Astrocyte (in vitro differentiated cells and primary cell): ENCODE measurements around the gene DYRK4. TPM values are rescaled to one million over a fixed set of nuclear protein-coding genes. Genes with fewer than 3 reads are reported as not detected.

ENCODE experiments used
- DNase-seq: peaks from one replicate; pipeline ENCODE4 v3.0.0-alpha.2; 2010; ENCODE audit warnings: low read depth
- FAIRE-seq: peaks from 2 replicates; lab custom pipeline; 2011; peaks lifted over from hg19 to GRCh38; lab: Jason Lieb, UNC
- H2AFZ ChIP-seq: 2 replicates; pipeline ENCODE4 v1.6.0; 2012; ENCODE audit warnings: low read depth, low read length, inconsistent platforms
- H3K27ac ChIP-seq: 2 replicates; pipeline ENCODE4 v1.5.1; 2011; ENCODE audit warnings: low read depth, low read length, inconsistent platforms
- H3K27me3 ChIP-seq: 2 replicates; pipeline ENCODE4 v1.6.0; 2011; ENCODE audit warnings: low read length, inconsistent platforms; ENCODE audit not compliant: insufficient read depth
- H3K36me3 ChIP-seq: 2 replicates; pipeline ENCODE4 v1.5.1; 2011; ENCODE audit warnings: low read length, inconsistent platforms; ENCODE audit not compliant: insufficient read depth
- H3K4me1 ChIP-seq: 2 replicates; pipeline ENCODE4 v1.5.1; 2011; ENCODE audit warnings: low read length, inconsistent platforms; ENCODE audit not compliant: insufficient read depth
- H3K4me2 ChIP-seq: 2 replicates; pipeline ENCODE4 v1.6.0; 2012; ENCODE audit warnings: low read length, inconsistent platforms
- H3K4me3 ChIP-seq: 2 replicates; pipeline ENCODE4 v1.5.1; 2011; ENCODE audit warnings: low read depth, mild to moderate bottlenecking, low read length, inconsistent platforms; ENCODE audit not compliant: insufficient read depth
- H3K79me2 ChIP-seq: 2 replicates; pipeline ENCODE4 v1.6.0; 2012; ENCODE audit warnings: mild to moderate bottlenecking, low read length, inconsistent platforms; ENCODE audit not compliant: insufficient read depth
- H3K9ac ChIP-seq: 2 replicates; pipeline ENCODE4 v1.6.0; 2012; ENCODE audit warnings: mild to moderate bottlenecking, low read length, inconsistent platforms
- H3K9me3 ChIP-seq: 2 replicates; pipeline ENCODE4 v1.5.1; 2012; ENCODE audit warnings: low read depth, mild to moderate bottlenecking, low read length, inconsistent platforms; ENCODE audit not compliant: insufficient read depth
- H4K20me1 ChIP-seq: 2 replicates; pipeline ENCODE4 v1.6.0; 2012; ENCODE audit warnings: low read length, inconsistent platforms; ENCODE audit not compliant: insufficient read depth
- H3K27ac Mint-ChIP-seq: one replicate; pipeline ENCODE4 v1.8.0; 2021; ENCODE audit warnings: mild to moderate bottlenecking, mixed read lengths; ENCODE audit not compliant: unreplicated experiment
- H3K27me3 Mint-ChIP-seq: one replicate; pipeline ENCODE4 v1.8.0; 2021; ENCODE audit warnings: low read depth, mixed read lengths; ENCODE audit not compliant: unreplicated experiment
- H3K36me3 Mint-ChIP-seq: one replicate; pipeline ENCODE4 v1.8.0; 2021; ENCODE audit warnings: low read depth, mixed read lengths; ENCODE audit not compliant: unreplicated experiment
- H3K4me1 Mint-ChIP-seq: one replicate; pipeline ENCODE4 v1.8.0; 2021; ENCODE audit warnings: low read depth, mixed read lengths; ENCODE audit not compliant: unreplicated experiment
- H3K4me3 Mint-ChIP-seq: one replicate; pipeline ENCODE4 v1.8.0; 2021; ENCODE audit warnings: mild to moderate bottlenecking, moderate library complexity, mixed read lengths; ENCODE audit not compliant: unreplicated experiment
- H3K9me3 Mint-ChIP-seq: one replicate; pipeline ENCODE4 v1.8.0; 2021; ENCODE audit warnings: mild to moderate bottlenecking, mixed read lengths; ENCODE audit not compliant: unreplicated experiment
- EZH2 ChIP-seq: IDR thresholded peaks from 2 replicates; pipeline ENCODE4 v1.6.1; 2012; ENCODE audit warnings: mild to moderate bottlenecking, low read length, inconsistent platforms; ENCODE audit not compliant: insufficient read depth
- total RNA-seq: library from RNA; stranded (reverse); gene quantifications from 2 replicates; pipeline ENCODE4 v1.2.1, GENCODE V29; 2021
- TF ChIP-seq, protein P1 (sequence below): IDR thresholded peaks from 2 replicates; pipeline ENCODE4 v1.5.1; 2011; ENCODE audit warnings: low read depth, mild to moderate bottlenecking, inconsistent platforms, low read length, moderate library complexity; ENCODE audit not compliant: insufficient read depth

DYRK4 gene
- total RNA-seq, 1 donor from 2014 or later = 33.9 TPM

DNA sequence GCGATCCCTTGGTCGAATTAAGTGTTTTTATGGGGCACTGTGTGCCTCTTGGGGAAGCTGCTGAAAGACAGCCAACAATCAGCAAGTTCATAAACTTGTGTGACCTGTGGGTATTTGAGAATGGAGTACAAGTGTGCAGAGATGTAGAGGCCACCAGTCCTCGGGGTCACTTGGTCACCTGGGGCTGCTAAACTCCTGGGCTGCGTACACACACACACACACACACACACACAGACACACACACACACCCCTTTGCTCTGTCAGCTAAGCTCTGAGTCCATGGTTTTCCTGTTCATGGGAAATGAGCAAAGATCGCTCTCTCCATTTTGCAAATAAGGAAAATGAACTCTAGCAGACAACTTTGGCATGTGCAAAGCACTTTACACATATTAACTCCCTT, 24.5 kb downstream of the DYRK4 start:
- TF ChIP-seq, protein P1, sequence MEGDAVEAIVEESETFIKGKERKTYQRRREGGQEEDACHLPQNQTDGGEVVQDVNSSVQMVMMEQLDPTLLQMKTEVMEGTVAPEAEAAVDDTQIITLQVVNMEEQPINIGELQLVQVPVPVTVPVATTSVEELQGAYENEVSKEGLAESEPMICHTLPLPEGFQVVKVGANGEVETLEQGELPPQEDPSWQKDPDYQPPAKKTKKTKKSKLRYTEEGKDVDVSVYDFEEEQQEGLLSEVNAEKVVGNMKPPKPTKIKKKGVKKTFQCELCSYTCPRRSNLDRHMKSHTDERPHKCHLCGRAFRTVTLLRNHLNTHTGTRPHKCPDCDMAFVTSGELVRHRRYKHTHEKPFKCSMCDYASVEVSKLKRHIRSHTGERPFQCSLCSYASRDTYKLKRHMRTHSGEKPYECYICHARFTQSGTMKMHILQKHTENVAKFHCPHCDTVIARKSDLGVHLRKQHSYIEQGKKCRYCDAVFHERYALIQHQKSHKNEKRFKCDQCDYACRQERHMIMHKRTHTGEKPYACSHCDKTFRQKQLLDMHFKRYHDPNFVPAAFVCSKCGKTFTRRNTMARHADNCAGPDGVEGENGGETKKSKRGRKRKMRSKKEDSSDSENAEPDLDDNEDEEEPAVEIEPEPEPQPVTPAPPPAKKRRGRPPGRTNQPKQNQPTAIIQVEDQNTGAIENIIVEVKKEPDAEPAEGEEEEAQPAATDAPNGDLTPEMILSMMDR = no peak
- TF ChIP-seq EZH2 = no peak
- Histone ChIP-seq H3K4me2 (no peak overlapping the region), H2AFZ (no peak overlapping the region), H3K79me2 (no peaks in the 10 kb centered on the region), H4K20me1 (no peaks in the 10 kb centered on the region), H3K4me3 (no peak overlapping the region), H3K27ac (no peak overlapping the region), H3K36me3 (no peaks in the 10 kb centered on the region), H3K4me1 (no peaks in the 10 kb centered on the region), H3K9ac (no peak overlapping the region), H3K27me3 (no peaks in the 10 kb centered on the region), H3K9me3 (no peaks in the 10 kb centered on the region)
- Mint-ChIP-seq H3K27ac (no peak overlapping the region), H3K27me3 (peaks cover 21% of the 10 kb centered on the region), H3K4me3 (no peak overlapping the region), H3K36me3 (no peaks in the 10 kb centered on the region), H3K4me1 (no peaks in the 10 kb centered on the region), H3K9me3 (peaks cover 3% of the 10 kb centered on the region)
- DNase-seq (no peak), FAIRE-seq (no peak)

DNA sequence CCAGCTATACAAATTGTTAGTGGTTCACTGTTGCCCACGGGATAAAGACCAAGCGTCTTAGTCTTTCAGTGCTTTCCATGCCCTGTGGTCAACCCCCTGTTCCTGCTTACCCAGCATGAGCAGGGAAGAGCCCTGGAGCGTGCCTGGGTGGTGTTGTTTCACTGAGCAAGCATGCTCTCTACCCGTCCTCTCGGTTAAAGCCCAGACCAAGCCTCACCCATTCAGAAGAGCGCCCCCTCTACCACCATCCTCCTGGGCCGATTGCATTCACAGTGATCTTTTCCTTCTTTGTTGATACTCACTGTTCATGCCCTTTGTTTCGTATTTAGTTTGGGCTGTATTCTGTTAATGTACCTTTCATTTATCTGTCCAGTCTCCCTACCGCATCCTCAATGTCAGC, 25.1 kb downstream of the DYRK4 start:
- no peaks in the 10 kb centered on the region for H3K27me3 ChIP-seq
- no peak for FAIRE-seq
- H3K79me2 ChIP-seq = no peaks in the 10 kb centered on the region
- H3K4me1 Mint-ChIP-seq = no peaks in the 10 kb centered on the region
- no peaks in the 10 kb centered on the region for H3K36me3 ChIP-seq
- DNase-seq = no peak
- H3K36me3 Mint-ChIP-seq = no peaks in the 10 kb centered on the region
- no peak overlapping the region for H3K27ac Mint-ChIP-seq
- no peak overlapping the region for H3K27ac ChIP-seq
- H3K4me3 Mint-ChIP-seq = no peak overlapping the region
- H3K4me1 ChIP-seq = no peaks in the 10 kb centered on the region
- H2AFZ ChIP-seq = no peak overlapping the region
- H3K9me3 Mint-ChIP-seq = peaks cover 3% of the 10 kb centered on the region
- TF ChIP-seq, protein P1 = no peak
- TF ChIP-seq EZH2 = no peak
- H3K4me3 ChIP-seq = no peak overlapping the region
- no peak overlapping the region for H3K4me2 ChIP-seq
- H3K9me3 ChIP-seq = no peaks in the 10 kb centered on the region
- H4K20me1 ChIP-seq = no peaks in the 10 kb centered on the region
- no peak overlapping the region for H3K9ac ChIP-seq
- H3K27me3 Mint-ChIP-seq = peaks cover 25% of the 10 kb centered on the region

DNA sequence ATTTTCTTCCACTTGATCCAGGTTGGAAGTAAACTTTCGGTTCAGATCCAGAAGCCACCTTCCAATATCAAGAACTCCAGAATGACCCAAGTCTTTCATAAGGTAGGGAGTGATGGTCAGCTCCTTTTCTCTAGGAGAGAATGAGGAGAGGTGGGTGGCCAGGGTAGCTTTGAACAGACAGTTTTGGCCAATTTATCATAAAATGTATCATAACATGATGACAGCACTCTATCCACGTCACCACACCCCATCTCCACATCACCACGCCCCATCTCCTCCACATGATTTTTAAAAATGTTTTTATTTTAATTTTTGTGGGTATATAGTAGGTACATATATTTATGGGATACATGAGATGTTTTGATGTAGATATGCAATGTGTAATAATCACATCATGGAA, 26.9 kb downstream of the DYRK4 start:
- Histone ChIP-seq H3K9ac (no peak overlapping the region), H3K4me3 (no peak overlapping the region), H3K36me3 (no peaks in the 10 kb centered on the region), H3K4me1 (no peaks in the 10 kb centered on the region), H2AFZ (no peak overlapping the region), H3K27me3 (no peaks in the 10 kb centered on the region), H3K27ac (no peak overlapping the region), H3K9me3 (no peaks in the 10 kb centered on the region), H4K20me1 (no peaks in the 10 kb centered on the region), H3K79me2 (no peaks in the 10 kb centered on the region), H3K4me2 (no peak overlapping the region)
- TF ChIP-seq, protein P1 = no peak
- DNase-seq = no peak
- Mint-ChIP-seq H3K36me3 (no peaks in the 10 kb centered on the region), H3K27ac (no peak overlapping the region), H3K4me3 (no peak overlapping the region), H3K27me3 (peaks cover 20% of the 10 kb centered on the region), H3K9me3 (no peaks in the 10 kb centered on the region), H3K4me1 (no peaks in the 10 kb centered on the region)
- no peak for FAIRE-seq
